Skin epidermis (tissue), 12 donors: ENCODE measurements around the gene MON1B.
A peak's percentile ranks its signal among the peaks of the same experiment; 100 is the strongest.
"Not testable (repeated sequence)": the region's sequence is repeated elsewhere in the genome, so short reads cannot be mapped to it uniquely, and the experiment has no call there.

ENCODE experiments used
- H3K27ac ChIP-seq, 21 experiments: fragments of 200-600 bp; sonication (generic) in 11 of 21; one replicate each; pipeline ENCODE4 v1.5.0; 2020; ENCODE audit warnings: mild to moderate bottlenecking in 3 of 21, inconsistent platforms in 2 of 21, moderate library complexity in 2 of 21
- H3K4me3 ChIP-seq, 7 experiments: fragments of 200-600 bp; sonication (generic) in 2 of 7; one replicate each; pipeline ENCODE4 v1.5.0; 2020; ENCODE audit warnings: inconsistent platforms in 2 of 7, mild to moderate bottlenecking in 2 of 7, moderate library complexity in 1 of 7

The MON1B gene

DNA sequence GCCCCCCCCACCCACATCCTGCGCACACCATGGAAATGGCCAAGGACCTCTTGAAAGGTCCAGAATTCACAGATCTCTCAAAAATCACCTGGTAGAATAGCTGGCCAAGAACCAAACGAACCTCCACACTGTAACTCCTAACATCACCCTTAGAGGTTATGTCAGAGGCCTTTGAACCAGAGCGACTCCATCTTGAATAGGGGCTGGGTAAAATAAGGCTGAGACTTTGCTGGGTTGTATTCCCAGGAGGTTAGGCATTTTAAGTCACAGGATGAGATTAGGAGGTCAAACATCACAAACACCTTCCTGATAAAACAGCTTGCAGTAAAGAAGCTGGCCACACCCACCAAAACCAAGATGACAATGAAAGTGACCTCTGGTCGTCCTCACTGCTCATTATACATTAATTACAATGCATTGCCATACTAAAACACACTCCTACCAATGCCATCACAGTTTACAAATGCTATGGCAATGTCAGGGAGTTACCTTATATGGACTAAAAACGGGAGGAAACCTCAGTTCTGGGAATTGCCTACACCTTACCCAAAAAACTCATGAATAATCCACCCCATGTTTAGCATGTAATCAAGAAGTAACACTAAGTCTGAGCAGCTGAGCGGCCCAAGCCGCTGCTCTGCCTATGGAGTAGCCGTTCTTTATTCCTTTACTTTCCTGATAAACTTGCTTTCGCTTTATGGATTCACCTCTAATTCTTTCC, 43.0 kb downstream of the MON1B start:
- Histone ChIP-seq H3K27ac (no peak overlapping the region), H3K4me3 (peak overlapping the region in 1 of 7 experiments; percentile 8)

- Histone ChIP-seq H3K4me3 (peak overlapping the region in 1 of 7 experiments; percentile 8), H3K27ac (no peak overlapping the region)
Measured at GRCh38 chr16:77234611-77235010, 43.6 kb downstream of the MON1B start.

DNA sequence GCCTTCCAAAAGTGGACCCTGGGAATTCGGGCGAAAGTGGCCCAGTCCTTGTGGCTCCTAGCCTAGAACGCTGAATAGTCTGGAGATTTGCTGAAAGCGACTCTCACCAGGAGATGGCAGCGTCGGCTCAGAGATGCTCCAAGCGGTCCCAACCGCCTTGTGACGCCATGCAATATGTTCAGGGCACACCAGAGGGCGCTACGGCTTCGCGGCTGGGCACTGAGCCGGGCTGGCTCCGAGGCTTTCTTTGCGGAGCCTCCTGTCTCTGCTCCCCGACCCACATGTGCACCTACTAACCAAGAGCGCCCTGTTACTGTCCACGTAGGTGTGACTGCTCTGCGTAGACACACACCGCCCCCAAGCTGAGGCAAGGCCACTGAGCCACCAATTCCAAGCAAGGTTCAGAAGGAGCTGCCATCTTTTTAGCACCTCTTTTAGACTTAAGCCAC, 45.1 kb downstream of the MON1B start:
- Histone ChIP-seq H3K27ac (no peak overlapping the region), H3K4me3 (no peak overlapping the region)

DNA sequence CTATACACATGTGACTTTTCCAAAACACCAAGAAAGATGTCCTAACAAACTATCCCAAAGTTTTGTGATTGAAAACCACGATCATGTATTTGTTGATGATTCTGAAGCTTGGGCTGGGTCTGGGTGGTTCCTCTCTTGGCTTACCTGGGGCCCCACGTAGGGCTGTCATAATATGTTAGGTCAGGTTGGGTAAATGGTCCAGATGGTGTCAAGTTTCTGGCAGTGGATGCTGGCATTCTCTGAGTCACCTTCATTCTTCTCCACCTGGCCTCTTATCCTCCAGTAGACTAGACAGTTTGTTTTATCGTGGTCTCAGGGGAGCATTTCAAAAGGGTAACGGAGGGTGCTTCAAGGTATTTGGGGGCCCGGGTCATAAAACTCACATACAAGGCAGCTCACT, 47.6 kb downstream of the MON1B start:
- no peak overlapping the region for H3K27ac ChIP-seq
- H3K4me3 ChIP-seq = no peak overlapping the region

GRCh38 chr16:77242471-77242870, 51.5 kb downstream of the MON1B start:
- not testable (repeated sequence) for H3K27ac ChIP-seq, H3K4me3 ChIP-seq

GRCh38 chr16:77246150-77246549, 55.2 kb downstream of the MON1B start:
- no peak overlapping the region for H3K27ac ChIP-seq
- H3K4me3 ChIP-seq = no peak overlapping the region

DNA sequence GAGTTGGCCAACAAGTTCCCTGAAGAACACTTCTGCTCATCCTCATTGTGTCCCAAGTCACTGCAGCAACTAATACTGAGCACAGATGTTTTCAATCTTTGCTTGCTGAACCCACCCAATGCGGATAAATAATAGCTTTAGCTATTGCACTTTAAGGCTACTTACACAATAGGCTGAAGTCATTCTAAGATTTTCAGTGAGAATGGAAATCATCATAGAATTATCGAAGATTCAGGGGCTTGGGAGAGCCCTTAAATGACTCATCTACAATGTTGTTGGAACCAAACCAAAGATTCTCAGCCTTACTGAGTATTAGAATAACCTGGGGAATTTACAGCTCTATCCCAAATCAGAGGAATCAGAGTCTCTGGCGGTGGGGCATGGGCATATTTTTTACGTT, 59.4 kb downstream of the MON1B start:
- H3K27ac ChIP-seq = no peak overlapping the region
- H3K4me3 ChIP-seq = no peak overlapping the region
